HG03064 (cell line): ENCODE data around the gene TFEB.

ENCODE experiments used
- ATAC-seq: cut with Tn5 transposase; IDR thresholded peaks from one replicate; pipeline ENCODE4 v1.9.1; 2021; ENCODE audit warnings: low read depth; ENCODE audit not compliant: unreplicated experiment

Gene TFEB

DNA sequence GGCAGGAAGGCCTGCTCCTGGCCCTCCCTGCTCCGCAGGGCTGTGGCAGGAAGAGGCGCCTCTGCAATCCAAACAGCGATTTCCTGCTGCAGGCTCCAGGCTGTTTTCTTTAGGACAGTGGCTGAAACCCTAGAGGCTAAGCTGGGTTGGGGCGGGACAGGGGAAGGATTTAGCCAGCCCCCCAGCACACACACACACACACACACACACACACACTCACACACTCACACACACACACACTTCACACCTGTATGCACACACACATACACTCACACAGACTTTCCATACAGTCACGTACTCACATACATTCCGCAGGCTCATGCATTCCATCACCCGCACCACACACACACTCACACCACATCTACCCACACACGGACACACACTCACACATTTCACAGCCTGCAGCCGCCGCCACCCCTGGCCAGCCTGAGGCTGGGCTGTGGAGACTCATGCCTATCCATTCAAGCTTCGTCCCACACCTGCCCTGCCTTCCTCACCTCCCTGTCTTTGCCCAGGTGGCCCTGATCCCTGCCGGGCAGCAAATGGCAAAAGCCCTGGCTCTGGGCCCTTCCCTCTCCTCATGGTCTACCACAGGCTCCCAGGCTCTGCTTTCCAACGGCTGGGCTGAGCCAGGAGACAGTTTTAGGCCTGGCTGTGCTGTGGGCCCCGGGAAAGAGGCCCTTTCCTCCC is 79.3 kb downstream of the TFEB start:
- no peak for ATAC-seq

DNA sequence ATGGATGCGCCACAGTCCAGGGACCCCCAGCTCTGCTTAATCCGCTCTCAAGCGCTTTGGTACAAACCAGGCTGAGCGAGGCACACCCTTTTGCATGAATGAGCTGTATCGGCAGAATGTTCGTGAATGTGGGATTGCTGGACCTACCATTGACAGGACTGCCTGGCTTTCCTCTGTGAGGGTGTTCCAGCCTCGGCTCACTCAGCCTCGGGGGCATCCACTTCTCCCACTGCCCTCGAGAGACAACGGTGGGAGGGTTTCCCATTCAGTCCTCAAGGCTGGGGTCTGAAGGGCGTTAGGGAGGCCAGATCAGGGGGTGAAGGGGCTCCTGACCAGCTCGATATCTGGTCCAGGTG is 79.8 kb downstream of the TFEB start:
- ATAC-seq: no peak

GRCh38 chr6:41655176-41655575 is 80.2 kb downstream of the TFEB start:
- ATAC-seq: no peak

DNA sequence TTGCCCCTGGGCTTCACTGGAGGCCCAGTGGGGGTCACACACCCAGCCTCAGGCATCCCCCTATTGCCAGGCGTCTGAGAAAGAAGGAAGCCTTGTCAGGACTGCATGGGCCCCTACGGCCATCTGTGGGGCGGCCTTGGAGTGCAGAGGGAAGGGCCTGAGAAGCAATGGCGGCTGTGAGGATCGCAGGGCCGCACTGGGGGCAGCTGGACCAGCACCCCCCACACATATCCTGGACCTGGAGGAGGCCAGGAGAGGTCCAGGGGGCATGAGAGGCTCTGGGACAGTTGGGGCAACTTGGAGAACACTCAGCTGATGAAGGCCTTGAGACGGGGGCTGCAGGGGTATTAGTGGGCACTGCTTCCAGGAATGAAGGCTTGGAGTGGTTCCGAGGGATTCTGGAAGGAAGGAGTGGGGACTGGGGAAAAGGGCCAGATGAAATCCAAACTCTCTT is 80.7 kb downstream of the TFEB start:
- no peak for ATAC-seq

- no peak for ATAC-seq
These were observed 81.2 kb downstream of the TFEB start for GRCh38 chr6:41654151-41654697.

DNA sequence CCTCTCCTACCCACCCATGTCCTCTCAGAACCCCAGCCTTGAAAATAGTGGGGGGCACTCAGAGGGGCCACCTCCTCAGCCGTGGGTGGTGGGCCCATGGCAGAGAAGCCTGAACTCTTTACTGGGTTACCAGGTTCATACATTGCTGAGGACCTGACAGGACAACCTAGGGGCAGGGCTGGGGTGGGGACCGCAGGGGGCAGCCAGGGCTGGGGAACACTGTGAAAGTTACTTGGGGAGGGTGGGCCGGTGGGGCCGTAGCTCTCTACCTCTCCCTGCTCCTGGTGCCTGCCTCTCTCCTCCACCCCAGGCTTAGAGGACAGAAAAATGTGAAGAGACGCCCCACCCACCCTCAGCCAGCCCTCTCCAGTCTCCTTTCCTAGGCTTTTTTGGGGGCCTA is 81.7 kb downstream of the TFEB start:
- no peak for ATAC-seq

DNA sequence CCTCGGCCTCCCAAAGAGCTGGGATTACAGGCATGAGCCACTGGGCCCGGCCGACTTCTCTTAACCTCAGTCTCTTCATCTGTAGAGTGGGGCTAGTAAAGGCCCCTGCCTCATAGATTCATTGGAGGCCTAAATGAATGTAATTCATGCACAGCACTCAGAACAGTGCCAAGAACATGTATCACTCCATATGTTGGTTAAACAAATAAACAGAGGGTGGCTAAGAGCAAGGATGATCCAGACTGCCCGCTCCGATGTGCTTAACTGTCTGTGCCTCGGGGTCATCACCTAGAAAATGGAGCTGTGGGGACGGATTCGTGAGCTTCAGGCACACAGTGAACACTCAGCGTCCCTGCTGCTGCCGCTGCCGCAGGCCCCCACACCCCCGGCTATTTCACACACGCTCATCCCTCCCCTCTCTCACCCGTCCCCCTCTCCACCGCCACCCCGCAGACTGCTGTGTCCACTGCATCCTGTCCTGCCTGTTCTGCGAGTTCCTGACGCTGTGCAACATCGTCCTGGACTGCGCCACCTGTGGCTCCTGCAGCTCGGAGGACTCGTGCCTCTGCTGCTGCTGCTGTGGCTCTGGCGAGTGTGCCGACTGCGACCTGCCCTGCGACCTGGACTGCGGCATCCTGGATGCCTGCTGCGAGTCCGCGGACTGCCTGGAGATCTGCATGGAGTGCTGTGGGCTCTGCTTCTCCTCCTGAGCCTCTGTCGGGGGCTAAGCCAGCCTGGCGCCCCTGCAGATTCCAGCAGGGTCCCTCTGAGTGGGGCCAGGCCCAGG is 82.3 kb downstream of the TFEB start:
- ATAC-seq: no peak

- no peak for ATAC-seq
These were observed 83.3 kb downstream of the TFEB start for GRCh38 chr6:41651962-41652657.

- ATAC-seq: no peak
These were observed 84.0 kb downstream of the TFEB start for GRCh38 chr6:41651246-41651961.

- no peak for ATAC-seq
These were observed 85.3 kb downstream of the TFEB start for GRCh38 chr6:41650120-41650519.

- ATAC-seq: no peak
These were observed 85.8 kb downstream of the TFEB start for GRCh38 chr6:41649596-41649995.

- no peak for ATAC-seq
These were observed 86.5 kb downstream of the TFEB start for GRCh38 chr6:41648921-41649320.

- no peak for ATAC-seq
These were observed 87.3 kb downstream of the TFEB start for GRCh38 chr6:41648070-41648585.

GRCh38 chr6:41647061-41647511 is 88.3 kb downstream of the TFEB start:
- ATAC-seq: no peak

- no peak for ATAC-seq
These were observed 89.2 kb downstream of the TFEB start for GRCh38 chr6:41646026-41646795.

DNA sequence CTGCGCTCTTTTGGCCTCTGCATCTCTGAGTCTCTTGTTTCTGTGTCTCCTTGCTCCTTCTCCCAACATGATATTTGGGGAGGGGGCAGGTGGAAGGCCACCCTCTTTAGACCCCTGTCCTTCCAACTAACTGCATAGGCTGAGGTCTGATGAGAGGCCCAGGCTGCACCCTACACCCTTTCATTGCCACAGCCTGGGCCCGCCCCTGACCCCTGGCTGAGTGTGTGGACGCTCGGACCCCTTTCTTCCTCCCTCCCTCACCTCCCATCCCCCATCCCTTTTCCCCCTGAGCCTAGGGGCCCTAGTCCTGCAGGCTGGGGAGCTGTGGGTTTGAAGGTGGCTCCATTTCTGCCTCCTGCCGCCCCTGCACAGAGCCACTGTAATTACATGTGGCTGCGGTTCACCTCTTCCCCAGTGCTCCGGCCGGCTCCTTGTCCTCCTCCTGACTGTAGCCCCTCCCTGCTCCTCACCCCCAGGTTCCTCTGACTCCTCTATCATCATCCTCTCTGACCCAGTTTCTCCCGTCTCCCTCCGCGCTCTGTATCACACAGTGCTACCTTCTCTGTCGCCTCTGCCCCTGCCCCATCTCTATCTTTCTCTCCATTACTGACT is 90.3 kb downstream of the TFEB start:
- ATAC-seq: no peak

DNA sequence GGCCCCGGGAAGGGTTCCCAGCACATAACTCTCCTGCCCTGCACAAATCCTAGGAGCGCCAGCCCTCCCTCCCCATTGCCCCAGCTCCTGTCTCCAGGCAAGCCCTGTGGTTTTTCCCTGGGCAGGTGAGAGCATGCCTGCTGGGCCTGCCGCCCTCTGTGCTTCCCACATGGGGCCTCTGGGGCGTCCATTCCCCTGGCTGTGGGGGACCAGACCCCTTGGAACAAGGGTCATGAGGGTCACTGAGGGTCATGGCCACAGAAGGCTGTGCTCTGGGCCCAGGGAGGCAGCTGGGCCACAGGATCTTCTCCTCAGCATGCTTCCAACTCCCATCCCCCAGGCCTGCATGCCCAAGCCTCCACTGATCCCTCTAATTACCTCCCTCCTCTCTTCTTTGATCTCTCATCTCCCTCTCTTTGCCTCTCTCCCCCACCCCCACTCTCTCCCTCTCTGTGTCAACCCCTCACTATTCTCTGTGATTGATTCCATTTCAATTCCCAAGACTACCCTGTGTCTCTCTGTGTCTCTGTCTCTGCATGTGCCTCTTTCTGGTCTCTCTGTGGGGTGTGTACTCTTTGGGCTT is 91.0 kb downstream of the TFEB start:
- no peak for ATAC-seq

- no peak for ATAC-seq
These were observed 91.5 kb downstream of the TFEB start for GRCh38 chr6:41643899-41644269.
